ENCODE measurements around the gene KCNQ2. TPM values are rescaled to one million over a fixed set of nuclear protein-coding genes. Genes with fewer than 3 reads are reported as not detected.

The KCNQ2 gene
- total RNA-seq, 1 experiment from 2014 or later, result not detected

- no peak for TF ChIP-seq CTCF (conservative IDR thresholded peaks at IDR 0.05)
- no peak for TF ChIP-seq EZH2 (IDR thresholded peaks at IDR 0.05; ENCODE audit: low read depth)
- ChIA-PET POLR2A (ENCODE audit: unreplicated experiment) (no interaction called here), CTCF (no interaction called here)
- Histone ChIP-seq H3K4me1 (replicated peaks; ENCODE audit: insufficient read depth) (no peaks in the 10 kb centered on the region), H3K4me3 (no peak overlapping the region), H3F3A (ENCODE audit: insufficient read depth, low read depth) (peaks cover 9% of the 10 kb centered on the region), H3K9me2 (ENCODE audit: insufficient read depth) (no peaks in the 10 kb centered on the region), H2AFZ (no peak overlapping the region), H3K4me2 (no peak overlapping the region), H3K9me3 (ENCODE audit: insufficient read depth, low read depth) (peaks cover 4% of the 10 kb centered on the region), H4K20me1 (ENCODE audit: insufficient read depth) (no peaks in the 10 kb centered on the region), H3K27me3 (ENCODE audit: insufficient read depth, low read depth) (peaks cover 58% of the 10 kb centered on the region), H3K27ac (no peak overlapping the region), H3K36me3 (ENCODE audit: low read depth) (no peaks in the 10 kb centered on the region), H3K79me2 (ENCODE audit: low read depth) (no peaks in the 10 kb centered on the region)
- DNase-seq, result no peak
- intact Hi-C loops (cut with micrococcal nuclease; ENCODE audit: unreplicated experiment), result no loop called here
- BruUV-seq (replicated peaks), result no TSS peak
Measured at GRCh38 chr20:63500902-63501817, 28.7 kb upstream of the KCNQ2 start.

DNA sequence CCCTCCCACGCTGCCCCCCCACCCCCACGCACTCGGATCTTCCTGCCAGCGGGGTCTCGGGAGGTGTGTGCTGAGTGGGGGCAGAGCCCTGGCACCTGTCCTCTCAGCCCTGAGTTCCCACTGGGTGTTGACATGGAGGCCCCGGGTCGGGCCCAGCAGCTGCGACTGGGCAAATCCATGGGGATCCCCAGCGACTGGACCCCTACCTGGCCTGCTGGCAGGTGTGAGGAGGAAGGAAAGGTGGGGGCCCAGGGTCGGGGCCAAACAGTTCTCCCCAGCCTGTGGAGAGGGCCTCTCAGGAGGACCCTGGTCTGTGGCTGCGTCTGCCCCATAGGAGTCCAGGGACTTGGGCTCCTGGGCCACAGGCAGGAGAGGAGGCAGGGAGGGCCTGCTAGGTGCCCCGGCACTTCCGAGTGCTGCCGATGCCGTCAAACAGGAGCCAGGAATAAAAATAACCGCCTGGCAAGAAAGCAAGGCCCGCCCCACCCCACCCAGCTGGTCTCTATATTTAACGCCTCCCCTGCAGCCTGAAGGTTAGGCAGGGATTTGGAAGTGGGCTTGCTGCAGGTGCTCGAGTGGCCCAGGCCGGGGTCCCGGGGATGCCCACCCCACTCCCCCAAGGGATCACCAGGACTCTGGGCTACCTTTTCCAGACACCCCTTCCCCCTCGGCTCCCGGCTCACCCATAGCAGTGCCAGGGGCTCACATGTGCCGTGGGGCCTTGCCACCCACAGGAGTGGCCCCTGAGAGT is 27.9 kb upstream of the KCNQ2 start:
- Histone ChIP-seq H3K79me2 (ENCODE audit: low read depth) (no peaks in the 10 kb centered on the region), H4K20me1 (ENCODE audit: insufficient read depth) (peaks cover 1% of the 10 kb centered on the region; the same call in 1 of the 2 replicates), H3K9me2 (ENCODE audit: insufficient read depth) (no peaks in the 10 kb centered on the region), H2AFZ (no peak overlapping the region), H3K4me1 (replicated peaks; ENCODE audit: insufficient read depth) (no peaks in the 10 kb centered on the region), H3K27me3 (ENCODE audit: insufficient read depth, low read depth) (peaks cover 50% of the 10 kb centered on the region), H3K27ac (no peak overlapping the region), H3K4me2 (no peak overlapping the region), H3K4me3 (no peak overlapping the region), H3K36me3 (ENCODE audit: low read depth) (no peaks in the 10 kb centered on the region), H3F3A (ENCODE audit: insufficient read depth, low read depth) (peaks cover 9% of the 10 kb centered on the region), H3K9me3 (ENCODE audit: insufficient read depth, low read depth) (peaks cover 3% of the 10 kb centered on the region)
- no peak for DNase-seq
- TF ChIP-seq CTCF (conservative IDR thresholded peaks at IDR 0.05) (no peak), EZH2 (IDR thresholded peaks at IDR 0.05; ENCODE audit: low read depth) (no peak)
- CTCF ChIA-PET, result no interaction called here
- POLR2A ChIA-PET (ENCODE audit: unreplicated experiment), result no interaction called here
- BruUV-seq (replicated peaks), result no TSS peak
- intact Hi-C loops (cut with micrococcal nuclease; ENCODE audit: unreplicated experiment), result no loop called here

- CTCF ChIA-PET, result no interaction called here
- Histone ChIP-seq H3K9me2 (ENCODE audit: insufficient read depth) (no peaks in the 10 kb centered on the region), H4K20me1 (ENCODE audit: insufficient read depth) (peaks cover 3% of the 10 kb centered on the region; the same call in 1 of the 2 replicates), H3K27ac (no peak overlapping the region), H3K9me3 (ENCODE audit: insufficient read depth, low read depth) (no peaks in the 10 kb centered on the region), H3K27me3 (ENCODE audit: insufficient read depth, low read depth) (peaks cover 41% of the 10 kb centered on the region), H3K4me2 (peak overlapping the region; percentile 34; the same call in 1 of the 2 replicates), H3K79me2 (ENCODE audit: low read depth) (no peaks in the 10 kb centered on the region), H3F3A (ENCODE audit: insufficient read depth, low read depth) (peaks cover 9% of the 10 kb centered on the region), H3K4me3 (no peak overlapping the region; the same call in 1 of the 2 replicates), H3K4me1 (replicated peaks; ENCODE audit: insufficient read depth) (no peaks in the 10 kb centered on the region), H3K36me3 (ENCODE audit: low read depth) (no peaks in the 10 kb centered on the region), H2AFZ (no peak overlapping the region)
- POLR2A ChIA-PET (ENCODE audit: unreplicated experiment), result no interaction called here
- no peak for TF ChIP-seq CTCF (conservative IDR thresholded peaks at IDR 0.05)
- TF ChIP-seq EZH2 (IDR thresholded peaks at IDR 0.05; ENCODE audit: low read depth), result 0 out of 2 replicates have a peak, but pooled peaks have one; percentile 72
- DNase-seq, result no peak
- intact Hi-C loops (cut with micrococcal nuclease; ENCODE audit: unreplicated experiment), result loop anchor here (10.0 kb wide), 1 partner anchor 55 kb away; no protein-coding TSS in a partner anchor
- BruUV-seq (replicated peaks), result no TSS peak
Measured at GRCh38 chr20:63499338-63499969, 27.0 kb upstream of the KCNQ2 start.
